ENCODE data around the gene CCDC159.
A peak's percentile ranks its signal among the peaks of the same experiment; 100 is the strongest.
"Not testable (repeated sequence)": the region's sequence is repeated elsewhere in the genome, so short reads cannot be mapped to it uniquely, and the experiment has no call there.

CCDC159 gene

GRCh38 chr19:11338121-11338520 lies 8.2 kb upstream of the CCDC159 start:
- no peak for DNase-seq (ENCODE audit: low read depth in 2 of 2)

- DNase-seq (ENCODE audit: low read depth in 2 of 2): no peak
Observed at GRCh38 chr19:11338569-11339253, 7.6 kb upstream of the CCDC159 start.

- peak; percentile 69 to 84 for DNase-seq (ENCODE audit: low read depth in 2 of 2)
Observed at GRCh38 chr19:11339254-11340098, 6.8 kb upstream of the CCDC159 start, which contains the start of gene RAB3D. Gene RAB3D (minus strand): TSS chr19:11339657. CDS start chr19:11337399, 2,258 bp downstream.

- not testable (repeated sequence) for DNase-seq (ENCODE audit: low read depth in 2 of 2)
Observed at GRCh38 chr19:11340099-11340467, 6.2 kb upstream of the CCDC159 start.

- no peak for DNase-seq (ENCODE audit: low read depth in 2 of 2)
Observed at GRCh38 chr19:11342429-11342828, 3.9 kb upstream of the CCDC159 start.

- no peak for DNase-seq (ENCODE audit: low read depth in 2 of 2)
Observed at GRCh38 chr19:11345122-11345803, 1.1 kb upstream of the CCDC159 start.

- DNase-seq (ENCODE audit: low read depth in 2 of 2): no peak
Observed at GRCh38 chr19:11347546-11348039, 1.3 kb downstream of the CCDC159 start.

- no peak for DNase-seq (ENCODE audit: low read depth in 2 of 2)
Observed at GRCh38 chr19:11349171-11349570, 2.9 kb downstream of the CCDC159 start.

- DNase-seq (ENCODE audit: low read depth in 2 of 2): not testable (repeated sequence)
Observed at GRCh38 chr19:11354102-11354501, 7.8 kb downstream of the CCDC159 start.

- peak; percentile 69 to 84 for DNase-seq (ENCODE audit: low read depth in 2 of 2)
Observed at GRCh38 chr19:11355160-11356073, 9.1 kb downstream of the CCDC159 start, which contains the start of gene PLPPR2. Gene PLPPR2 (plus strand): TSS chr19:11355432. CDS start chr19:11357674, 2,242 bp downstream.

GRCh38 chr19:11356074-11356397 lies 9.7 kb downstream of the CCDC159 start:
- DNase-seq (ENCODE audit: low read depth in 2 of 2): no peak

GRCh38 chr19:11356676-11357550 lies 10.6 kb downstream of the CCDC159 start:
- DNase-seq (ENCODE audit: low read depth in 2 of 2): no peak

GRCh38 chr19:11359421-11359820 lies 13.1 kb downstream of the CCDC159 start:
- no peak for DNase-seq (ENCODE audit: low read depth in 2 of 2)

- DNase-seq (ENCODE audit: low read depth in 2 of 2): no peak
Observed at GRCh38 chr19:11361037-11361770, 14.9 kb downstream of the CCDC159 start.

GRCh38 chr19:11361771-11362731 lies 15.7 kb downstream of the CCDC159 start:
- no peak for DNase-seq (ENCODE audit: low read depth in 2 of 2)

GRCh38 chr19:11363881-11364280 lies 17.6 kb downstream of the CCDC159 start:
- no peak for DNase-seq (ENCODE audit: low read depth in 2 of 2)

GRCh38 chr19:11364296-11364904 lies 18.1 kb downstream of the CCDC159 start:
- DNase-seq (ENCODE audit: low read depth in 2 of 2): no peak

- DNase-seq (ENCODE audit: low read depth in 2 of 2): no peak
Observed at GRCh38 chr19:11364935-11365334, 18.6 kb downstream of the CCDC159 start.
